CD4-positive, alpha-beta T cell (primary cell): ENCODE measurements around the gene CAMKK1. TPM values are rescaled to one million over a fixed set of nuclear protein-coding genes. Genes with fewer than 3 reads are reported as not detected.

Experiments used
- ATAC-seq: fragments of 200-7000 bp; cut with Tn5 transposase; one replicate; pipeline ENCODE4 v1.10.0; 2022; ENCODE audit warnings: mild to moderate bottlenecking; ENCODE audit not compliant: poor library complexity
- CTCF ChIA-PET: fragments of 350-600 bp; sonication (Branson Sonifier 250); formaldehyde crosslinking; loops from one replicate; lab custom pipeline; 2021; ENCODE audit warnings: antibody characterized with exemption, inconsistent platforms; lab: Charles Lee
- POLR2A ChIA-PET: fragments of 350-600 bp; sonication (Branson Sonifier 250); formaldehyde crosslinking; loops from one replicate; lab custom pipeline; 2021; ENCODE audit warnings: antibody characterized with exemption, inconsistent platforms; lab: Charles Lee
- DNase-seq, 14 experiments: peaks; one replicate each; pipeline ENCODE4 v3.0.0-alpha.2; 2013 to 2020; ENCODE audit warnings: mixed read lengths in 2 of 14
- H3K27ac ChIP-seq, 2 donors: one replicate each; pipeline versions ENCODE4 v1.5.1 to v1.7.0; 2013; ENCODE audit warnings: low read length in 2 of 2, low read depth in 1 of 2, mild to moderate bottlenecking in 1 of 2
- H3K27me3 ChIP-seq, 2 experiments: 1 replicate in 1 of 2; 2 replicates in 1 of 2; pipeline versions ENCODE4 v1.6.1 to v1.7.0; 2013; ENCODE audit warnings: low read length in 2 of 2, control low read depth in 1 of 2, mild to moderate bottlenecking in 1 of 2, moderate library complexity in 1 of 2; ENCODE audit not compliant: insufficient read depth in 2 of 2, control insufficient read depth in 1 of 2
- H3K36me3 ChIP-seq: one replicate; pipeline ENCODE4 v1.6.1; 2013; ENCODE audit warnings: low read length, control low read depth; ENCODE audit not compliant: insufficient read depth
- H3K4me1 ChIP-seq: one replicate; pipeline ENCODE4 v1.6.1; 2013; ENCODE audit warnings: low read length, control low read depth; ENCODE audit not compliant: insufficient read depth
- H3K4me3 ChIP-seq: one replicate; pipeline ENCODE4 v1.5.1; 2013; ENCODE audit warnings: mild to moderate bottlenecking, low read length, moderate library complexity
- H3K9me3 ChIP-seq, 2 experiments: 1 replicate in 1 of 2; 2 replicates in 1 of 2; pipeline versions ENCODE4 v1.6.1 to v1.7.0; 2013; ENCODE audit warnings: low read length in 2 of 2, mild to moderate bottlenecking in 2 of 2, control low read depth in 1 of 2, moderate library complexity in 1 of 2; ENCODE audit not compliant: control insufficient read depth in 1 of 2, insufficient read depth in 1 of 2
- H3K27ac Mint-ChIP-seq: one replicate; pipeline ENCODE4 v1.8.0; 2020; ENCODE audit warnings: mixed read lengths
- H3K27me3 Mint-ChIP-seq: one replicate; pipeline ENCODE4 v1.8.0; 2021; ENCODE audit warnings: mixed read lengths
- H3K36me3 Mint-ChIP-seq: one replicate; pipeline ENCODE4 v1.8.0; 2021; ENCODE audit warnings: low read depth, mixed read lengths
- H3K4me1 Mint-ChIP-seq: one replicate; pipeline ENCODE4 v1.8.0; 2021; ENCODE audit warnings: low read depth, mixed read lengths
- H3K4me3 Mint-ChIP-seq: one replicate; pipeline ENCODE4 v1.8.0; 2020; ENCODE audit warnings: mild to moderate bottlenecking, mixed read lengths
- H3K9me3 Mint-ChIP-seq: one replicate; pipeline ENCODE4 v1.8.0; 2020; ENCODE audit warnings: mixed read lengths
- intact Hi-C, 2 experiments: fragments of 100-400 bp; cut with DNase I in 1 of 2; cut with micrococcal nuclease in 1 of 2; formaldehyde crosslinking; loops; one replicate each; pipeline versions ENCODE4 v1.15.1 to v1.9.0; 2023 to 2025; cut with DNase I, micrococcal nuclease
- polyA plus RNA-seq, 2 donors: library from polyadenylated mRNA; unstranded; fragments of 120-200 nt; gene quantifications; one replicate each; pipeline ENCODE4 v1.2.1, GENCODE V29; 2013
- total RNA-seq, 174 experiments: library from RNA in 2 of 174; stranded (reverse) in 2 of 174; gene quantifications; one replicate each; pipeline ENCODE4 v1.2.3 and lab custom pipeline; 2021 to 2026
- TF ChIP-seq, protein P1 (sequence below): fragments of 200-600 bp; IDR thresholded peaks from one replicate; pipeline ENCODE4 v1.8.0; 2022; ENCODE audit warnings: antibody characterized with exemption, mild to moderate bottlenecking

The CAMKK1 gene
- total RNA-seq (1 to 10 TPM; 4.8 to 4.9 TPM), total RNA-seq (lab: John Stamatoyannopoulos, UW) (3.9 to 33.1 (median 12.4) reads per million in 172 experiments)
- 5.1 TPM for polyA plus RNA-seq (2013, experiment 1 of 2)
- polyA plus RNA-seq (2013, experiment 2 of 2): 4.9 TPM

DNA sequence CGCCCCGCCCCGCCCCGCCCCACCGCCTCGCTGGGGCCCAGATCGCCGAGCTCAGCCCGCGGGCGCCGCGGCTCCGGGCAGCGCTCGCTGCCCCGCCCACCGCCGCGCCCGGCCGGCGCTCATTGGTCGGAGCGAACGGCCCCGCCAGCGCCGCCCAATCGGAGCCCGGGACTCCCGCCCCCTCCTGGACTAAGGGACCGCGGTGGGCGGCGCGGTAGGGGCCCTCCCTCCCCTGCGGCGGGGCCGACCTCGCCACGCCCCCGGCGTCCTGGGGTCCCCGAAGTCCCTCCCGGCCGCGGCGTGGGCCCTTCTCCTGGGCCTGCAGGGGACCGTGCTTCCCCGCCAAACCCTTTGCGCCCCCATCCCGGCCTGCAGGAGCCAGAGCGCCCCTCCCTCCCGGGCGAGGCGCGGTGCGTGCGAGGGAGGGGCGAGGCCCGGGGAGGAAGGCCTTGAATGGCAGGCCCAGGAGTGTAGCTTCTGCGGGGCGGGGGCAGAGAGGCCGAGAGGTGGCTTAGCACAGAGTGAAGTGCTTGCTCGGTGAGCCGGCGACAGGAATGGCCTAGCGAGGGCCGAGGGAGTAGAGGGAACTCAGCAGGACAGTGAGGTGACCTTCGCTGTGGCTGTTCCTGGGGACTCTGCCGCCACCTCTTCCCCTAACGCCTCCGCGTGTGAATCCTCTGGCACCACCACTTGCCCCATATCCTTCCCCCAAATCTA lies at the start of gene CAMKK1:
Gene CAMKK1, minus strand, starts transcription at position 51 of the 717 bp plus-strand sequence. CDS start 7,366 bp downstream, outside the sequence.
- DNase-seq (peak; percentile 70 to 94 (median 86)), ATAC-seq (peak; percentile 66)
- Mint-ChIP-seq H3K4me1 (peaks cover 37% of the 10 kb centered on the region), H3K4me3 (peak within 1 kb of the TSS; percentile 91), H3K27ac (peak within 1 kb of the TSS; percentile 94), H3K36me3 (no peaks in the 10 kb centered on the region), H3K9me3 (no peaks in the 10 kb centered on the region), H3K27me3 (no peaks in the 10 kb centered on the region)
- ChIA-PET POLR2A (interaction anchor here (0.8 to 2.2 kb wide), 10 partner anchors 9 to 250 kb away, joined by 3 to 6 read pairs (median 4); partner anchors contain the start of genes ATP2A3, CYB5D2, NCBP3 and P2RX1), CTCF (interaction anchor here (0.9 to 1.2 kb wide), 2 partner anchors 21 to 72 kb away, joined by 3 read pairs; no protein-coding TSS in a partner anchor)
- H3K9me3 ChIP-seq: peaks cover 0 to 3% of the 10 kb centered on the region in 2 experiments
- H3K4me1 ChIP-seq: peaks cover 34% of the 10 kb centered on the region
- intact Hi-C loops: loop anchor here in 1 of 2 experiments (1.0 kb wide), 1 partner anchor 71 kb away; the partner anchor contains the start of gene ATP2A3
- no peaks in the 10 kb centered on the region for H3K36me3 ChIP-seq
- peak within 1 kb of the TSS; percentile 58 for H3K4me3 ChIP-seq
- no peaks in the 10 kb centered on the region for H3K27me3 ChIP-seq
- H3K27ac ChIP-seq: peak within 1 kb of the TSS; percentile 15 to 46
- TF ChIP-seq, protein P1, sequence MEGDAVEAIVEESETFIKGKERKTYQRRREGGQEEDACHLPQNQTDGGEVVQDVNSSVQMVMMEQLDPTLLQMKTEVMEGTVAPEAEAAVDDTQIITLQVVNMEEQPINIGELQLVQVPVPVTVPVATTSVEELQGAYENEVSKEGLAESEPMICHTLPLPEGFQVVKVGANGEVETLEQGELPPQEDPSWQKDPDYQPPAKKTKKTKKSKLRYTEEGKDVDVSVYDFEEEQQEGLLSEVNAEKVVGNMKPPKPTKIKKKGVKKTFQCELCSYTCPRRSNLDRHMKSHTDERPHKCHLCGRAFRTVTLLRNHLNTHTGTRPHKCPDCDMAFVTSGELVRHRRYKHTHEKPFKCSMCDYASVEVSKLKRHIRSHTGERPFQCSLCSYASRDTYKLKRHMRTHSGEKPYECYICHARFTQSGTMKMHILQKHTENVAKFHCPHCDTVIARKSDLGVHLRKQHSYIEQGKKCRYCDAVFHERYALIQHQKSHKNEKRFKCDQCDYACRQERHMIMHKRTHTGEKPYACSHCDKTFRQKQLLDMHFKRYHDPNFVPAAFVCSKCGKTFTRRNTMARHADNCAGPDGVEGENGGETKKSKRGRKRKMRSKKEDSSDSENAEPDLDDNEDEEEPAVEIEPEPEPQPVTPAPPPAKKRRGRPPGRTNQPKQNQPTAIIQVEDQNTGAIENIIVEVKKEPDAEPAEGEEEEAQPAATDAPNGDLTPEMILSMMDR: no peak

DNA sequence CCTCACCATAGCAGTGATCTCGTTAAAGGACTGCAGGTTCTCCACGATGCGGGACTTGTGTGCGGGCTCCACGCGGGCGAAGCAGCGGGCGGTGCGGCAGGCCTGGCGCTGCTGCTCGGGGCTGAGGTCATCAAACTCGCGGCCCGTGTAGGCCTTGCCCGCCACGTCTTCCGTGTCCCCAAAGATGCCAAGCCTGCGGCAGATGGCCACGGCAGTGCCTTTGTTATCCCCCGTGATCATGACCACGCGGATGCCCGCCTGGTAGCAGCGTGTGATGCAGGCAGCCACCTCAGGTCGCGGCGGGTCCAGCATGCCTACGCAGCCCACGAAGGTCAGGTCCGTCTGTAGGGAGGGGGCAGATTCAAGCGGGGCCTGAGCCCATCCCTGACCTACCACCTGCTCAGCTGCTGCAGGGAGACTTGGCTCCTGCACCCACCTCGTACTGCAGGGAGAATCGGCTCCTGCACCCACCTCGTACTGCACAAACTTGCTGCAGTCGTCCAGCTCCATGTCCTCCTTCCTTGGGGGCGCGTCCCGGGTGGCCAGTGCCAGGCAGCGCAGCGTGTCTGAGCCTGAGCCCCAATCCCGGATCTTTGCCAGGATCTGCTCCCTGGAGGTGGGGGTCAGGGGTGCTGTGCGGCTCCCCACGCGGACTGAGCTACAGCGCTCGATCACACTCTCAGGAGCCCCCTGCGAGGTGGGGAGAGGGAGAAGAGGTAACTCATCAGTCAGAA lies 48.3 kb upstream of the CAMKK1 start:
- H3K36me3 ChIP-seq: peaks cover 95% of the 10 kb centered on the region
- peaks cover 0 to 9% of the 10 kb centered on the region in 2 experiments for H3K9me3 ChIP-seq
- Mint-ChIP-seq H3K4me3 (no peak overlapping the region), H3K36me3 (peaks cover 84% of the 10 kb centered on the region), H3K4me1 (no peaks in the 10 kb centered on the region), H3K9me3 (no peaks in the 10 kb centered on the region), H3K27ac (no peak overlapping the region), H3K27me3 (no peaks in the 10 kb centered on the region)
- ChIA-PET CTCF (no interaction called here), POLR2A (no interaction called here)
- no peak overlapping the region for H3K27ac ChIP-seq
- ATAC-seq (no peak), DNase-seq (no peak)
- intact Hi-C loops: no loop called here
- TF ChIP-seq, protein P1: no peak
- no peak overlapping the region for H3K4me3 ChIP-seq
- H3K4me1 ChIP-seq: no peaks in the 10 kb centered on the region
- no peaks in the 10 kb centered on the region for H3K27me3 ChIP-seq

DNA sequence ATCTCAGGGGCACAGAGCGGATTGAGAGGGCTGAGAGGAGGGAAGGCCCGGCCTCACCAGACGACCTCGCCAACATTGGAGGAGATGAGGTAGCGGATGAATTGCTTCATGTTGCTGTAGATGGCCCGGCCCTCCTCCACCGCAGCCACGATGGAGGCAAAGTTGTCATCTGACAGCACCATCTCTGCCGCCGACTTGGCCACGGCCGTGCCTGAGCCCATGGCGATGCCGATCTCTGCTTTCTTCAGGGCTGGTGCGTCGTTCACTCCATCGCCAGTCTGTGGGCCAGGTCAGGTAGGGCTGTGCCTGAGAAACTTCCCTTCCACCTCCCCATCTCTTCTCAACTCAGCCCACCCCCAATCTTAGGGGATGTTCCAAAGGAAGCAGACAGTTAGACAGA lies 44.5 kb upstream of the CAMKK1 start:
- Histone ChIP-seq H3K9me3 (no peaks in the 10 kb centered on the region), H3K4me1 (no peaks in the 10 kb centered on the region), H3K36me3 (peaks cover 85% of the 10 kb centered on the region), H3K4me3 (no peak overlapping the region), H3K27me3 (no peaks in the 10 kb centered on the region), H3K27ac (no peak overlapping the region)
- DNase-seq (no peak), ATAC-seq (no peak)
- Mint-ChIP-seq H3K27me3 (no peaks in the 10 kb centered on the region), H3K4me1 (no peaks in the 10 kb centered on the region), H3K9me3 (no peaks in the 10 kb centered on the region), H3K4me3 (no peak overlapping the region), H3K27ac (no peak overlapping the region), H3K36me3 (peaks cover 88% of the 10 kb centered on the region)
- TF ChIP-seq, protein P1: no peak
- intact Hi-C loops: no loop called here
- POLR2A ChIA-PET: no interaction called here
- CTCF ChIA-PET: no interaction called here
